Fibroblast of skin of back (primary cell): Measurements from ENCODE around the gene TMEM240.
"Not testable (repeated sequence)": the region's sequence is repeated elsewhere in the genome, so short reads cannot be mapped to it uniquely, and the experiment has no call there.

Experiments
- DNase-seq: peaks from one replicate; pipeline ENCODE4 v3.0.0-alpha.2; 2013

Gene TMEM240

DNA sequence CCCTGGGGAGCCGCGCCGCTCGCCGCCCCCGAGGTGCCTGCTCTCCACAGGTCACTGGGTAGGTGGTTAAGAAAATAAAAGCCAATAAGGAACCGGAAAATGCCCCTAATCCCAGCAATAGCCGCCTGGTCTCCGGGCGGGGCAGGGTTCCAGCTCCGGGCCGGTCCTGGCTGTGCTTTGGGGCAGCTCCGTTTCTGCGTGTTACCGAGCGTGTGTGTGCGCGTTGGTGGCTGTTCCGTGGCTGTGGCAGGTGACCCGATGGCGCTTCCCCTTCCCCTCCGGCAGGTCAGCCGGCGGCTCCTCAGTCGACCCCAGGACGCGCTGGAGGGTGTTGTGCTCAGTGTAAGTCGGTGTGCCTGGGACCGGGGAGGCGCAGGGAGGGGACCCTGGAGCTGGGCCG is 17.2 kb downstream of the TMEM240 start:
- DNase-seq, result not testable (repeated sequence)

GRCh38 chr1:1522536-1522935 is 17.9 kb downstream of the TMEM240 start:
- DNase-seq, result not testable (repeated sequence)

DNA sequence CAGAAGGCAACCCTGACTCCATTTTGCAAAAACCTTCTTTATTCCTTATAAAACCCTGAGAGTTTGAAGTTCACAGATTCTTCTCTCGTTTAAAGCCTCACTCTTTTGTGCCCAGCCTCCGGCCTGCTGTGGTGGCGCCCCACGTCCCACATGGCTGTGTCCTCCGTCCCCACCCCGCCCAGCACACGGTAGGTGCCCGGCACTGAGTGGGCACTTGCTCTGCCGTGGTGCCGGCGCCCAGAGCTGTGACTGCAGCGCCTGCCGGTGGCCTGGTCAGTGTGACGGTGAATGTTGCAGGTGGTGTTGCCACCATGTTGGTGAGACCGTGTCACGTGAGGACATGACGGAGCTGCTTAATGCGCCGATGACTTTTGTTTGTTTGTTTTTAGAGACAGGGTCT is 19.1 kb downstream of the TMEM240 start:
- DNase-seq, result no peak

DNA sequence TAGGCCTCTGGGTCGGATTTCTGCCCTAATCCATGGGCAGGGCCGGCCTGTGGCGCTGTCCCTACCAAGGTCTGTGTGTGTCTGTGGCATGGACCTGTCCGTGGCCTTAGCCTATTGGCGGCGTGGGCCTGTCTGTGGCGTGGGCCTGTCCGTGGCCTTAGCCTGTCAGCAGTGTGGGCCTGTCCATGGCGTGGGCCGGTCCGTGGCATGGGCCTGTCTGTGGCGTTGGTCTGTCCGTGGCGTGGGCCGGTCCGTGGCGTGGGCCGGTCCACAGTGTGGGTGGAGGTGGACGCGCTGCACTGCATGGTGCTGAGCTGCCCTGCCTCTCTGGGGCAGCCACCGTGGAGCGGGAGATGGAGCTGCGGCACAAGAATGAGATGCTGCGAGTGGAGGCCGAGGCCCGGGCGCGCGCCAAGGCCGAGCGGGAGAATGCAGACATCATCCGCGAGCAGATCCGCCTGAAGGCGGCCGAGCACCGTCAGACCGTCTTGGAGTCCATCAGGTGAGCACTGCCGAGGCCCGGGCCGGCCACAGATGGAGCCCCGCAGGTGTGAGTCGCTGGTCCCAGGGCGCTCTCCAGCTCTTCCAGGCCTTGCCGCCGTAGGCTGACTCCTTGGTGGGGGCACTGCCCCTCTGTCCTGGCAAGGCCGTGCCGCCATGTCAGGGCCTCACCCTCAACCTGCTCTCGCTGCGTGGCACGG is 20.5 kb downstream of the TMEM240 start:
- not testable (repeated sequence) for DNase-seq

DNA sequence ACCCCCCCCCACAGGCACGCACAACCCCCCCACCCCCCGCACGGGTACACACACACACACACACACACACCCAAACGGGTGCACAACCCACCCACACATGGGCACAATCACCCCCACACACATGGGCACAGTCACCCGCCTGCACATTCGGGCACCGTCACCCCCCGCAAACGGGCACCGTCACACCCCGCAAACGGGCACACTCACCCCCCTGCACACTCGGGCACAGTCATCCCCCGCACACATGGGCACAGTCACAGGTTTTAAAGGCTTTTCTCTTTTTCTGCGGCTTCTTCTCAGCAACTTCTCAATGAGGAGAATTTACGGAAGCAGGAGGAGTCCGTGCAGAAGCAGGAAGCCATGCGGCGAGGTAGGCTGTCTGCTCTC is 21.8 kb downstream of the TMEM240 start:
- DNase-seq, result not testable (repeated sequence)

DNA sequence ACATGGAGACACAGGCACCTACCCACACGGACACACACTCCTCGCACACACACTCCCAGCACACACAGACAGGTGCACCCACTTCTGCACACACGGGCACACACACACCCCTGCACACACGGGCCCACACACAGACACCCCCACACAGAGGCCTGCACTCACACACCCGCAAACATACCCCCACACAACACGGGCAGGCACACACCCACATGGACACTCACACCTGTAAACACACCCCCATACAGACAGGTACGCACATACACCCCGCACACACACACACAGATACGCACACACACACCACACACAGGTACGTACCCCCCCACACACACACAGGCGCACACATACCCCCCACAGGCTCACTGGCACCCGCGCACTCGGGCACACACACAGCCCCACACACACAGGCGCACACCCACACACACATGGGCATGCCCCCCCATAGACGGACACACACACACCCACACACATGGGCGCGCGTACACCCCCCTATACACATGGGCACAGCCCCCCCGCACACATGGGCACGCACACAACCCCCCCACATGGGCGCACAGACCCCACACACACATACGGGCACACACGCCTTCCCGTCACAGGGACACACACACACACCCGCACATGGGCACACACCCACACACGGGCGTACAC is 22.3 kb downstream of the TMEM240 start:
- no peak for DNase-seq

DNA sequence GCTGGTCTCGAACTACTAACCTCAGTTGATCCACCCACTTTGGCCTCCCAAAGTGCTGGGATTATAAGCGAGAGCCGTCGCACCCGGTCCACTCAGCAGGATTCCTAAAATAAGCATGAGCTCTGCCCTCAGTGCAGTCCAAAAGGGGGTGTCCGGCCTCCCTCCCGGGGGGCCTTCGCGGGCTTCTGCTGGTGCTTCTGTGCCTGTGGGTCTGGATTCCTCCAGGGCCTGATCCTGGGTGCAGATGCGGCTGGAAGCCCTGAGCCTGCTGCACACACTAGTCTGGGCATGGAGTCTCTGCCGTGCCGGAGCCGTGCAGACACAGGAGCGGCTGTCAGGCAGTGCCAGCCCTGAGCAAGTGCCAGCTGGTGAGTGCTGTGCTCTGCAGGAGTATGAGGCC is 23.5 kb downstream of the TMEM240 start:
- not testable (repeated sequence) for DNase-seq

DNA sequence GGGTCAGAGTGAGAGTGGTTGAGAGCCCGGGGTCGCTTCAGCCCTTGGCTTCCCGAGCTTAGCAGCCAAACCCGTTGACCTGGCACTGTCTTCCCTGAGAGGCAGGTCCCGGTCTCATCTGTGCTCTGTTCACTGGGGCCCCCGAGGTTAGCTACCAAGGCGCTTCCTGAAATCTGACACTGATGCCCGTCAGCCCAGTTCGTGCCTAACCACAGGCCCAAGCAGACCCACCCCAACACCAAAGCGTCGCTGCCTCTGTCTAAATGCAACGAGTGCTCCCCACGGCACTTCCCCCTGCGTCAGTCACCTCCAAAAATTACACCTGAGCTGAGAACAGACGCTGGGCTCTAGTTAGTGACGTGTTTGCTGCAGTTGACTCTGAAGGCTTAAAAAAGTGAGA is 26.0 kb downstream of the TMEM240 start:
- not testable (repeated sequence) for DNase-seq

DNA sequence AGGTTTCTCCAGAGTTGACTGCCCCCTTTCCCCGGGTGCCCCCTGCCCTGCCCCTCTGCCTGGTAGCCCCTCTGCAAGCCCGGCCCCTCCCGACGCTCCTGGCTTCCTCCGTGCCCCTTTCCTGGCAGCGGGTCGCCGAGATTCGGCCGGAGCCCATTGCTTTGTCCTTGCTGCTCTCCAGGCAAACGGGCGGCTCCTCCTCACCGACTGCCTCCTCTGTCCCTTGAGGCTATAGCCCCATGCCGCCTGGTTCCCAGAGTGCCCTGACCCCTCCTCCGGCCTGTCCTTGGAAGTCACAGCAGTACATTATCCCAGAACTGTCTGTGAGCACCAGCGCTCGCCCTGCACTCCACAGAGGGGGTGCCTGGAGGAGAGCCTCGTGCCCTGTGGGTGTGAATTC is 26.7 kb downstream of the TMEM240 start:
- DNase-seq, result not testable (repeated sequence)

DNA sequence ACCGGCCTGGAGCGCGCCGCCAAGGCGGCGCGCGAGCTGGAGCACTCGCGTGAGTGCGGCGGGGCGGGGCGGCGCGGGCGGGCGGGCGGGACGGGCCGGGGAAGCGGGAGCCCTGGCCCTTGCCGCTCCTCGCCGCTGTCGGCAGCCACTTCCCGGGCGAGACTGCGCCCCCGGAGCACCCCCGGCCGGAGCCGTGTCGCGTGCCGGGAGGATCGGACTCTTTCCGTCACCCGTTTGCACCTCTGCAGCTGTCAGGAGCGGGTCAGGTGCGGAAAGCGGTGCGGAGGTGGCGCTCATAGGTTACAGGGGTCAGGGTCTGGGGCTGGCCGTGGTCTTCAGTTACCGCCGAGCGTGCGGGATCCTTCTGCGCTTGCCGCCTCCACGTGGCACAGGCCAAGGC is 28.0 kb downstream of the TMEM240 start:
- not testable (repeated sequence) for DNase-seq

GRCh38 chr1:1511533-1512285 is 28.7 kb downstream of the TMEM240 start, which contains the start of gene ATAD3A:
Gene ATAD3A (plus strand): TSS chr1:1512162. CDS start chr1:1512269, 107 bp downstream.
- DNase-seq, result peak; percentile 98

DNA sequence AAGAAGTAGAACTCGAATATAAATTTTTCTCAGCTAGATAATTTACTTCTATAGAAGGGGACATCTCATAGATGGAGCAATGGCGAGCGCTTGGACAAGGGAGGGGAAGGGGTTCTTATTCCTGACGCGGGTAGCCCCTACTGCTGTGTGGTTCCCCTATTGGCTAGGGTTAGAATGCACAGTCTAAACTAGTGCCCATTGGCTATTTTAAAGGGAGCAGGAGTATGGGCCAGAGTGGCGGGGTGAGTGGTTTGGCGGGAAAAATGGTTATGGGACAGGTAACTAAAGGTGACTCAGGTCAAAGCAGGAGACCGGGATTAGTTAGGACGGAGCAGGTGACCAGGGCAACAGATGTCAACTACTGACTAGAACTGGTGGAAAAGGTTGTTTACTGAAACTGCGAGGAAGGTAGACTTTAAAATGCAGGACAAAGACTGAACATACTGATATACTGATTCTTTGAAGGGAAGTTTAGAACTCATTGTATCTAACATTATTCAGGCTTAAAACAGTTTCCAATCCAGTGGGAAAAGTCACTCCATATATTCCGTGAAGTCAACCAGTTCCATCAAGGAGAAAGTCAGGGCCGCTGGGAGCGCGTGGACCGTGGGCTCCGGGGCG is 29.4 kb downstream of the TMEM240 start:
- DNase-seq, result peak; percentile 27

GRCh38 chr1:1509465-1509850 is 31.0 kb downstream of the TMEM240 start:
- DNase-seq, result not testable (repeated sequence)

DNA sequence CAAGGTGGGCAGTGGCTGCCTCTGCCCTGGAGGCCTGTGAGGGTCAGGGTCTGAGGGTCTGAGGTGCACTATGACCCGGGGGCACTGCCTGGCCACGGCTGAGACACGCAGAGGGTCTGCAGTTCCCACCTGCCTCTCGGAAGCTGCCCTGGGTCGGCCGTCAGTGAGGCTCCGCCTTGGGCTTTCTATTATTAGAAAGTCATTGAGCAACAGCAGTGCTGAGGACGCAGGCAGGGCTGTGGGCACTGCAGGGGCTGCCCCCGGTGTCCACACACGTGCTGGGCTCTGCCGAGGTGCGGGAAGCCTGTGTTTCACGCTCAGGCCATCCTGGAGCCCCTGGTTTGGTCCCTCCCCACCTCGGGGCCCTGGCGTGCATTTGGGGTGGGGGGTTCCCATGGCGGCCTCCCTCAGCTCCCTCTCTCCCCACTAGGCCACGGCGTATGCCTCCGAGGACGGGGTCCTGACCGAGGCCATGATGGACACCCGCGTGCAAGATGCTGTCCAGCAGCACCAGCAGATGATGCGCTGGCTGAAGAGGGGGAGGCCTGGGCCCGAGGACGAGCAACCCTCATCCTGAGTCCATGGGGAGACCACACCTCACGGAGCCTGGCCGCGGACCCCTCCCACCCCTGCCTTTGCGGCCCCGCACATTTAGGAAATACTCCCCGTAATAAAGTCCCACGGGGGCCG is 31.5 kb downstream of the TMEM240 start:
- DNase-seq, result not testable (repeated sequence)

DNA sequence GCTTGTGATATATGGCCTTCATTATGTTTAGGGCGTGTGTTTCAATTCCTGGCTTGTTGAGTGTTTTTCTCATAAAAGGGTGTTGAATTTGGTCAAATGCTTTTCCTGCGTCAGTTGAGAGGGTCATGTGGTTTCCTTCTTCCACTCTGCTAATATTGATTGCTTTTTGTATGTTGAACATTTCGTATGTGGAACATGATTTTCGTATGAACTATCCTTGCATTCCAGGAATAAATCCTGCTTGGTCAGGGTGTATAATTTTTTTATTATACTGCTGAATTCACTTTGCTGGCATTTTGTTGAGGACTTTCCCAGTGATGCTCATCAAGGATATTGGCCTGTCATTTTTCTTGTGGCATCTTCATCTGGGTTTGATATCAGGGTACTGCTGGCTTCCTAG is 33.1 kb downstream of the TMEM240 start:
- DNase-seq, result no peak

DNA sequence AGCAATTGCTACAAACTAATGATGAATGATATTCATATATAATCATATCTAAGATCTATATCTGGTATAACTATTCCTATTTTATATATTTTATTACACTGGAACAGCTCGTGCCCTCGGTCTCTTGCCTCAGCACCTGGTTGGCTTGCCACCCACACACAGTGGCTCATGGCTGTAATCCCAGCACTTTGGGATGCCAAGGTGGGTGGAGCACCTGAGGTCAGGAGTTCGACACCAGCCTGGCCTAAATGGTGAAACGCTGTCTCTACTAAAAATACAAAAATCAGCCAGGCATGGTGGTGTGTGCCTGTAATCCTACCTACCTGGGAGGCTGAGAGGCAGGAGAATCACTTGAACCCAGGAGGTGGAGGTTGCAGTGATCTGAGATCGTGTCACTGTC is 34.6 kb downstream of the TMEM240 start:
- DNase-seq, result not testable (repeated sequence)

DNA sequence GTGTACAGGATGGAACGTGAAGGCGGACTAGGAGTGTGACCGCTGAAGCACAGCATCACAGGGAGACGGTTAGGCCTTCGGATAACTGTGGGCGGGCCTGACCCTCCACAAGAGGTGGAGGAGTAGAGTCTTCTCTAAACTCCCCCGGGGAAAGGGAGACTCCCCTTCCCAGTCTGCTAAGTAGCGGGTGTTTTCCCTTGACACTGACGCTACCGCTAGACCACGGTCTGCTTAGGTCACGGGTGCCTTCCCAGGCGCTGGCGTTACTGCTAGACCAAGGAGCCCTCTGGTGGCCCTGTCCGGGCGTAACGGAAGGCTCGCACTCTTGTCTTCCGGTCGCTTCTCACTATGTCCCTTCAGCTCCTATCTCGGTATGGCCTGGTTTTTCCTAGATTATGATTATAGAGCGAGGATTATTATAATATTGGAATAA is 35.0 kb downstream of the TMEM240 start:
- DNase-seq, result peak; percentile 11

DNA sequence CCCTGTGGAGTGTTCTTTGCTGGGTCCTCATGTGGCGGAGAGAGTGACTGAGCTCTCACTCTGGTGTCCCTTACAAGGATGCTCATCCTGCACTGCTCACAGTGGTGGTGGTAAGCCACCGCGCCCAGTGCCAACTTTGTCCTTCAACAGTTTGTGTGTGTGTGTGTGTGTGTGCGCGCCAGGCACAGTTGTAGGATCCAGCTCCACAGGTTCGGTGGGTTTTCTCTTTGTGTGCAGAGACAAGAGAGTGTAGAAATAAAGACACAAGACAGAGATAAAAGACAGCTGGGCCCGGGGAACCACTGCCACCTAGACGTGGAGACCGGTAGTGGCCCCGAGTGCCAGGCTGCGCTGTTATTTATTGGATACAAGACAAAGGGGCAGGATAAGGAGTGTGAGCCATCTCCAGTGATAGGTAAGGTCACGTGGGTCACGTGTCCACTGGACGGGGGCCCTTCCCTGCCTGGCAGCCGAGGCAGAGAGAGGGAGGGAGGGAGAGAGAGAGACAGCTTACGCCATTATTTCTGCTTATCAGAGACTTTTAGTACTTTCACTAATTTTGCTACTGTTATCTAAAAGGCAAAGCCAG is 35.6 kb downstream of the TMEM240 start:
- DNase-seq, result peak; percentile 46

DNA sequence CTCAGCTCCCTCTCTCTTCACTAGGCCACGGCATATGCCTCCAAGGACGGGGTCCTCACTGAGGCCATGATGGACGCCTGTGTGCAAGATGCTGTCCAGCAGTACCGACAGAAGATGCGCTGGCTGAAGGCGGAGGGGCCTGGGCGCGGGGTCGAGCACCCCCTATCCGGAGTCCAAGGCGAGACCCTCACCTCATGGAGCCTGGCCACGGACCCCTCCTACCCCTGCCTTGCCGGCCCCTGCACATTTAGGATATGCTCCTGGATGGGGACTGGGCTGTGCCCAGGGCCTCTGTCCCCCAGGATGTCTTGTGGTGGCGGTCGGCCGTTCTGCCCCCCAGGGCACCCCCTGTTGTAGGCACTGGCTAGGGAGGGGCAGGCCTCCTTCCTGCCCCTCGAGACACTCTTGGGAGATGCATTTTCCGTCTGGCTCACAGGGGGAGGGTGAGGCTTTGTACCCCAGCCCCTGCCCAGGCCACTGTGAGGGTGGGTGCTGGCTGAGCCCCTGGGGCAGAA is 44.9 kb downstream of the TMEM240 start:
- DNase-seq, result not testable (repeated sequence)

- DNase-seq, result not testable (repeated sequence)
These were observed 46.1 kb downstream of the TMEM240 start for GRCh38 chr1:1494311-1494710.

DNA sequence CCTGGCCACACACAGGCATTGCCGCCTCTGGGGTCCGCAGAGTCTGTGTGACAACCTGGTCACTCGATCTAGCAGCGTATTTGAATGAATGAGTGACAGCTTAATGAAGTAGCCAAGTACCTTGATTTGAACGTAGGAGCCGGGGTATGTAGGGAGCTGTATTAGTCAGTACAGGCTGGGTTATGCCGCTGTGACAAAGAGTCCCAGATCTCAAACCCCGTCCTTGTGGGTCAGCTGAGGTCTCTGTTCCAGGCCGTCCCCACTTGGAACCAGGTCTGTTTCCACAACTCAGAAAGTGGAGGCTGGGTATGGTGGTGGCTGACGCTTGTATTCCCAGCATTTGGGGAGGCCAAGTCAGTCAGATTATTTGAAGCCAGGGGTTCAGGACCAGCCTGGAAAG is 48.8 kb downstream of the TMEM240 start:
- no peak for DNase-seq
